HL-60 (cell line): Measurements from ENCODE around the gene C6orf163.

Source experiments
- DNase-seq, 2 experiments: peaks; one replicate each; pipeline ENCODE4 v3.0.0-alpha.2; 2010 to 2020; ENCODE audit warnings: low read depth in 1 of 2, low spot score in 1 of 2
- H3K27ac ChIP-seq: fragments of 250-450 bp; sonication (Bioruptor Pico); replicated peaks from 2 replicates; pipeline ENCODE4 v1.5.1; 2020; ENCODE audit warnings: mild to moderate bottlenecking, moderate library complexity
- H3K27me3 ChIP-seq: fragments of 250-450 bp; sonication (Bioruptor Pico); 2 replicates; pipeline ENCODE4 v1.5.1; 2021; ENCODE audit warnings: mild to moderate bottlenecking, moderate library complexity; ENCODE audit not compliant: insufficient read depth, poor library complexity, severe bottlenecking
- H3K4me3 ChIP-seq: replicated peaks from 2 replicates; pipeline ENCODE4 v1.5.1; 2011; ENCODE audit warnings: mild to moderate bottlenecking, control low read depth, low read length; ENCODE audit not compliant: insufficient read depth
- GABPA ChIP-seq: IDR thresholded peaks from 2 replicates; pipeline ENCODE4 v1.6.1; 2012; ENCODE audit warnings: low read depth
- POLR2AphosphoS5 ChIP-seq: IDR thresholded peaks from 2 replicates; pipeline ENCODE4 v1.6.1; 2012; ENCODE audit warnings: low read depth
- SPI1 ChIP-seq: IDR thresholded peaks from 2 replicates; pipeline ENCODE4 v1.6.1; 2012; ENCODE audit warnings: low read depth, mild to moderate bottlenecking, borderline replicate concordance
- TF ChIP-seq, protein P1 (sequence below): IDR thresholded peaks from 2 replicates; pipeline ENCODE4 v1.6.1; 2012; ENCODE audit warnings: low read depth; ENCODE audit not compliant: insufficient replicate concordance
- TF ChIP-seq, protein P2 (sequence below): IDR thresholded peaks from one replicate; pipeline ENCODE4 v1.5.1; 2011; ENCODE audit warnings: low read length, control low read depth, inconsistent platforms; ENCODE audit not compliant: insufficient read depth

C6orf163 gene

DNA sequence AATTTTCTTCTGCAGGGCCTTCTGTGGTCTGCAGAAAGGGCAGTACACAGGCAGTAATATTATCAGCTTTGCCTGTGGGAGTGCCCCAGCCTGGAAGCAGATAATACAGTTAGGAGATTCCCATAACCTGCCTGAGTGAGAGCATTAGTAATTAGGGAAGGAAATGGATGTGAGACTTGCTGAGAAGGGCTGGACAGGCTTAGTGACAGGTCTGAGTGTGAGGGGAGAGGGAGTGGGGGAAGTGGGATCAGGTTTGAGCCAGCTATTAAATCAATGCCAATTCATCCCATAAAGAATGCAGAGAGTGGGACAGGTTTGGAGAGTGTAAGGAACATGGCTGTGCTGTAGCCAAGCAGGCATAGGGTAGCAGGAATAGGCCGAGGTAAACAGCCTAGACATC is 53.0 kb downstream of the C6orf163 start:
- Histone ChIP-seq H3K27ac (no peak overlapping the region), H3K4me3 (no peak overlapping the region), H3K27me3 (no peaks in the 10 kb centered on the region)
- no peak for DNase-seq
- TF ChIP-seq, protein P1, sequence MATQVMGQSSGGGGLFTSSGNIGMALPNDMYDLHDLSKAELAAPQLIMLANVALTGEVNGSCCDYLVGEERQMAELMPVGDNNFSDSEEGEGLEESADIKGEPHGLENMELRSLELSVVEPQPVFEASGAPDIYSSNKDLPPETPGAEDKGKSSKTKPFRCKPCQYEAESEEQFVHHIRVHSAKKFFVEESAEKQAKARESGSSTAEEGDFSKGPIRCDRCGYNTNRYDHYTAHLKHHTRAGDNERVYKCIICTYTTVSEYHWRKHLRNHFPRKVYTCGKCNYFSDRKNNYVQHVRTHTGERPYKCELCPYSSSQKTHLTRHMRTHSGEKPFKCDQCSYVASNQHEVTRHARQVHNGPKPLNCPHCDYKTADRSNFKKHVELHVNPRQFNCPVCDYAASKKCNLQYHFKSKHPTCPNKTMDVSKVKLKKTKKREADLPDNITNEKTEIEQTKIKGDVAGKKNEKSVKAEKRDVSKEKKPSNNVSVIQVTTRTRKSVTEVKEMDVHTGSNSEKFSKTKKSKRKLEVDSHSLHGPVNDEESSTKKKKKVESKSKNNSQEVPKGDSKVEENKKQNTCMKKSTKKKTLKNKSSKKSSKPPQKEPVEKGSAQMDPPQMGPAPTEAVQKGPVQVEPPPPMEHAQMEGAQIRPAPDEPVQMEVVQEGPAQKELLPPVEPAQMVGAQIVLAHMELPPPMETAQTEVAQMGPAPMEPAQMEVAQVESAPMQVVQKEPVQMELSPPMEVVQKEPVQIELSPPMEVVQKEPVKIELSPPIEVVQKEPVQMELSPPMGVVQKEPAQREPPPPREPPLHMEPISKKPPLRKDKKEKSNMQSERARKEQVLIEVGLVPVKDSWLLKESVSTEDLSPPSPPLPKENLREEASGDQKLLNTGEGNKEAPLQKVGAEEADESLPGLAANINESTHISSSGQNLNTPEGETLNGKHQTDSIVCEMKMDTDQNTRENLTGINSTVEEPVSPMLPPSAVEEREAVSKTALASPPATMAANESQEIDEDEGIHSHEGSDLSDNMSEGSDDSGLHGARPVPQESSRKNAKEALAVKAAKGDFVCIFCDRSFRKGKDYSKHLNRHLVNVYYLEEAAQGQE, result no peak
- TF ChIP-seq GABPA, result no peak
- no peak for TF ChIP-seq POLR2AphosphoS5
- TF ChIP-seq, protein P2, sequence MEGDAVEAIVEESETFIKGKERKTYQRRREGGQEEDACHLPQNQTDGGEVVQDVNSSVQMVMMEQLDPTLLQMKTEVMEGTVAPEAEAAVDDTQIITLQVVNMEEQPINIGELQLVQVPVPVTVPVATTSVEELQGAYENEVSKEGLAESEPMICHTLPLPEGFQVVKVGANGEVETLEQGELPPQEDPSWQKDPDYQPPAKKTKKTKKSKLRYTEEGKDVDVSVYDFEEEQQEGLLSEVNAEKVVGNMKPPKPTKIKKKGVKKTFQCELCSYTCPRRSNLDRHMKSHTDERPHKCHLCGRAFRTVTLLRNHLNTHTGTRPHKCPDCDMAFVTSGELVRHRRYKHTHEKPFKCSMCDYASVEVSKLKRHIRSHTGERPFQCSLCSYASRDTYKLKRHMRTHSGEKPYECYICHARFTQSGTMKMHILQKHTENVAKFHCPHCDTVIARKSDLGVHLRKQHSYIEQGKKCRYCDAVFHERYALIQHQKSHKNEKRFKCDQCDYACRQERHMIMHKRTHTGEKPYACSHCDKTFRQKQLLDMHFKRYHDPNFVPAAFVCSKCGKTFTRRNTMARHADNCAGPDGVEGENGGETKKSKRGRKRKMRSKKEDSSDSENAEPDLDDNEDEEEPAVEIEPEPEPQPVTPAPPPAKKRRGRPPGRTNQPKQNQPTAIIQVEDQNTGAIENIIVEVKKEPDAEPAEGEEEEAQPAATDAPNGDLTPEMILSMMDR, result no peak
- TF ChIP-seq SPI1, result no peak

DNA sequence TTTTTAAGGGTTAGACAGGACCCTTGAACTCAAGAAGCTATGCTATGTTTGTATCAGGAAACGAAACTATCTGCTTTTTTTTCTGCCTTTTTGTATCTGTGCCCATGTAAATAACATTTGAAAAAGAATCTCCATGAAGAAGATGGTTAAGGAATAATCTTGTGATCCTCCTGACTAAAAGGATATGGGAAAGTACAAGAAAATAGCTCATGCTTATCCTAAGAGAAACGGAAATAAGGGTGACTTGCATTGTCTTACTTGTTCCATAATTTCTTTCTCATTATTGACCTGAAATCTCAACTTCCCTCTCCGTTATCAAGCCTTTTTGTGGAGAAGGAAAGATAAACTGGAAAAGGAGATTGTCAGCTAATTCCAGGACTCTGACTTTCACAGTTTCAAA is 57.2 kb downstream of the C6orf163 start:
- DNase-seq, result no peak
- H3K4me3 ChIP-seq, result no peak overlapping the region
- TF ChIP-seq GABPA (no peak), POLR2AphosphoS5 (no peak), SPI1 (no peak)
- TF ChIP-seq, protein P1, result no peak
- TF ChIP-seq, protein P2, result no peak
- no peaks in the 10 kb centered on the region for H3K27me3 ChIP-seq
- H3K27ac ChIP-seq, result no peak overlapping the region

DNA sequence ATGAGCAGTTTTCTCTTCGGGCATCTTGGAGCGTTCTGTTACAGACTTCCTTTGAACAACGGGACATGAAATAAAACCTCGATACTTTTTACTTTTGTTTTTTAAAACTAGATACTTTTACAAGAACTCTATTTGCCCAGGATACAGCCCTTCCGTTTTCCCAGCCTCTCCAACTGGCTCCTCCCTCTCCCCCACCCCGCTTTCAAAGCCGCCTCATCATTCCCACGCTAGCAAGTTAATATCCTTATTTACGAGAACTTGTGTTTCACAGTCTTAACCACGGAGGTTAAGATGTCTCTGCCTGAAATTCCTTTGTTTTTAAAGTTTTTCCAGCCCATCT is 62.9 kb downstream of the C6orf163 start:
- Histone ChIP-seq H3K27me3 (no peaks in the 10 kb centered on the region), H3K4me3 (peak overlapping the region; percentile 96), H3K27ac (no peak overlapping the region)
- TF ChIP-seq, protein P1, result no peak
- DNase-seq, result no peak
